NK-92 (cell line): ENCODE data around the gene CCL16.
"Not testable (repeated sequence)": the region's sequence is repeated elsewhere in the genome, so short reads cannot be mapped to it uniquely, and the experiment has no call there.

Experiments
- DNase-seq: peaks from one replicate; lab custom pipeline; 2025; ENCODE audit not compliant: unreplicated experiment; lab: John Stamatoyannopoulos, UW

CCL16 gene

GRCh38 chr17:35981246-35981645 lies at the start of gene CCL16:
TSS of gene CCL16 (minus strand) at chr17:35981497. CDS start at chr17:35981420, 77 bp downstream.
- no peak for DNase-seq

- no peak for DNase-seq
Observed at GRCh38 chr17:36030956-36031355, 49.7 kb upstream of the CCL16 start.

GRCh38 chr17:36027761-36028160 lies 46.5 kb upstream of the CCL16 start:
- no peak for DNase-seq

- DNase-seq: no peak
Observed at GRCh38 chr17:36024106-36024869, 43.0 kb upstream of the CCL16 start.

- no peak for DNase-seq
Observed at GRCh38 chr17:36019423-36019822, 38.1 kb upstream of the CCL16 start.

GRCh38 chr17:36017799-36018198 lies 36.5 kb upstream of the CCL16 start, which contains the start of gene CCL23:
TSS of gene CCL23 (minus strand) at chr17:36017972. CDS start at chr17:36017897, 75 bp downstream.
- DNase-seq: no peak

- DNase-seq: no peak
Observed at GRCh38 chr17:36016555-36016954, 35.3 kb upstream of the CCL16 start.

- not testable (repeated sequence) for DNase-seq
Observed at GRCh38 chr17:36015895-36016294, 34.6 kb upstream of the CCL16 start.

GRCh38 chr17:36014946-36015345 lies 33.6 kb upstream of the CCL16 start:
- no peak for DNase-seq

- DNase-seq: no peak
Observed at GRCh38 chr17:36011201-36011600, 29.9 kb upstream of the CCL16 start.

- no peak for DNase-seq
Observed at GRCh38 chr17:36008998-36009665, 27.8 kb upstream of the CCL16 start.

- no peak for DNase-seq
Observed at GRCh38 chr17:36004594-36005108, 23.4 kb upstream of the CCL16 start.

- DNase-seq: no peak
Observed at GRCh38 chr17:36002631-36003030, 21.3 kb upstream of the CCL16 start.

GRCh38 chr17:36001862-36002603 lies 20.7 kb upstream of the CCL16 start:
- no peak for DNase-seq

GRCh38 chr17:36001110-36001771 lies 19.9 kb upstream of the CCL16 start, which contains the start of gene CCL15:
TSS of gene CCL15 (minus strand) at chr17:36001553. CDS start at chr17:36001492, 61 bp downstream.
- no peak for DNase-seq

GRCh38 chr17:36000732-36001109 lies 19.4 kb upstream of the CCL16 start:
- no peak for DNase-seq

GRCh38 chr17:35998756-35999155 lies 17.5 kb upstream of the CCL16 start:
- no peak for DNase-seq

GRCh38 chr17:35998018-35998545 lies 16.8 kb upstream of the CCL16 start:
- DNase-seq: no peak

- DNase-seq: not testable (repeated sequence)
Observed at GRCh38 chr17:35995346-35995745, 14.0 kb upstream of the CCL16 start.

GRCh38 chr17:35991075-35991474 lies 9.8 kb upstream of the CCL16 start:
- DNase-seq: no peak

- no peak for DNase-seq
Observed at GRCh38 chr17:35988164-35988563, 6.9 kb upstream of the CCL16 start.
